Tibial artery (tissue), 4 donors: ENCODE measurements around the gene INPP5K.
"Not testable (repeated sequence)": the region's sequence is repeated elsewhere in the genome, so short reads cannot be mapped to it uniquely, and the experiment has no call there.

Experiments
- DNase-seq, 2 donors: peaks; one replicate each; pipeline ENCODE4 v3.0.0-alpha.2; 2019
- H3K27ac ChIP-seq, 2 donors: fragments of 200-600 bp; sonication (generic) in 1 of 2; 1 replicate in 1 of 2; 2 replicates in 1 of 2; pipeline ENCODE4 v1.5.1; 2018 to 2019; ENCODE audit warnings: mild to moderate bottlenecking in 1 of 2
- H3K27me3 ChIP-seq, 2 donors: fragments of 200-600 bp; sonication (generic) in 1 of 2; one replicate each; pipeline versions ENCODE4 v1.5.1 to v1.6.0; 2016 to 2019
- H3K36me3 ChIP-seq, 3 donors: fragments of 200-600 bp; sonication (generic) in 2 of 3; one replicate each; pipeline ENCODE4 v1.5.1; 2016 to 2019; ENCODE audit warnings: mild to moderate bottlenecking in 2 of 3
- H3K4me1 ChIP-seq, 4 donors: fragments of 200-600 bp; sonication (generic) in 2 of 4; 1 replicate in 3 of 4; 2 replicates in 1 of 4; pipeline ENCODE4 v1.5.1; 2016 to 2019
- H3K4me3 ChIP-seq, 2 donors: fragments of 200-600 bp; sonication (generic) in 1 of 2; 1 replicate in 1 of 2; 2 replicates in 1 of 2; pipeline ENCODE4 v1.5.1; 2018 to 2019; ENCODE audit warnings: mild to moderate bottlenecking in 2 of 2
- H3K9me3 ChIP-seq, 3 donors: fragments of 200-600 bp; sonication (generic) in 1 of 3; one replicate each; pipeline ENCODE4 v1.5.1; 2016 to 2019
- intact Hi-C: fragments of 100-400 bp; cut with DNase I; formaldehyde crosslinking; loops from one replicate; pipeline ENCODE4 v1.15.0; 2023; ENCODE audit warnings: low total_unique reads
- TF ChIP-seq, protein P1 (sequence below), 2 experiments: fragments of 200-600 bp in 1 of 2; fragments of 450-650 bp in 1 of 2; IDR thresholded peaks; one replicate each; pipeline ENCODE4 v1.5.1; 2017 to 2019; ENCODE audit warnings: antibody characterized with exemption in 2 of 2, mild to moderate bottlenecking in 1 of 2, moderate library complexity in 1 of 2

INPP5K gene

DNA sequence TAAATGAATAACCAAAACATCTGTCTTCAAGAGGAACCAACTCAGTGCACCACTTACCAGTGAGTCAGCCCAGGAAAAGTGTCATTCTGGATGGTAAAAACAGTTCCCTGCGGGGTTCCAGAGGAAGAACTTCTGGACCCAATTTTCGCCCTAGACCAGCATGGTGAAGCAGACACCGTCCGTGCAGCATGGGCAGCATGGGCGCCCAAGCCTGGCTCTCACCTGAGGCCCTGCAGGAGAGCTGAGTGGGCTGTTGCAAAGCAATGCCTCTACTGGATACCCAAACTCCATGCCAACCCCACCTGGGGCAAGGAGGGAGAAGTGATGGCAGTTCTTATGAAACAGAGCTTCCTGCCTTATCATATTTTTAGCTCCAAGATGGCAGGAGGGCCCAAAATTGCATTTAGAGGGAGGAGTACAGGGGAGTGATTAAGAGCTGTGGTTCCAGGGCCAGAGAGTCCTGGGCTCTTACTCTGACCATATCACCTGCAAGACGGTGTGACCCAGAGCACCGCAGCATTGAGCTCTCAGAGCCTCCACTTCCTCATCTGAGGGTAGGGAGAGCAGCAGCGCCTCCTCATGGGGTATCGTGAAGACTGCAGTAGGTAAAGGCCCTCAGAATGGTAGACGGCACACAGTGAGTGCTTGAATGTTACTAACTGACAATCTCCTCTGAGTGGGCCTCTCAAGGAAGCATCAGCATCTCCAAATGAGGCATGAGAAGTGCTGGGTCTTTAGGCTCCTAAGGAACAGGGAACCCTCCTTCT is 16.6 kb upstream of the INPP5K start:
- no peak for DNase-seq
- no peak overlapping the region for H3K27ac ChIP-seq
- TF ChIP-seq, protein P1, sequence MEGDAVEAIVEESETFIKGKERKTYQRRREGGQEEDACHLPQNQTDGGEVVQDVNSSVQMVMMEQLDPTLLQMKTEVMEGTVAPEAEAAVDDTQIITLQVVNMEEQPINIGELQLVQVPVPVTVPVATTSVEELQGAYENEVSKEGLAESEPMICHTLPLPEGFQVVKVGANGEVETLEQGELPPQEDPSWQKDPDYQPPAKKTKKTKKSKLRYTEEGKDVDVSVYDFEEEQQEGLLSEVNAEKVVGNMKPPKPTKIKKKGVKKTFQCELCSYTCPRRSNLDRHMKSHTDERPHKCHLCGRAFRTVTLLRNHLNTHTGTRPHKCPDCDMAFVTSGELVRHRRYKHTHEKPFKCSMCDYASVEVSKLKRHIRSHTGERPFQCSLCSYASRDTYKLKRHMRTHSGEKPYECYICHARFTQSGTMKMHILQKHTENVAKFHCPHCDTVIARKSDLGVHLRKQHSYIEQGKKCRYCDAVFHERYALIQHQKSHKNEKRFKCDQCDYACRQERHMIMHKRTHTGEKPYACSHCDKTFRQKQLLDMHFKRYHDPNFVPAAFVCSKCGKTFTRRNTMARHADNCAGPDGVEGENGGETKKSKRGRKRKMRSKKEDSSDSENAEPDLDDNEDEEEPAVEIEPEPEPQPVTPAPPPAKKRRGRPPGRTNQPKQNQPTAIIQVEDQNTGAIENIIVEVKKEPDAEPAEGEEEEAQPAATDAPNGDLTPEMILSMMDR (IDR thresholded peaks at IDR 0.05), result peak in 1 of 2 experiments; percentile 28
- intact Hi-C loops, result no loop called here
- H3K4me3 ChIP-seq, result no peak overlapping the region
- H3K27me3 ChIP-seq, result no peaks in the 10 kb centered on the region
- H3K4me1 ChIP-seq, result no peaks in the 10 kb centered on the region
- no peaks in the 10 kb centered on the region for H3K9me3 ChIP-seq
- H3K36me3 ChIP-seq, result peaks cover 41 to 95% (median 65%) of the 10 kb centered on the region in 3 donors

DNA sequence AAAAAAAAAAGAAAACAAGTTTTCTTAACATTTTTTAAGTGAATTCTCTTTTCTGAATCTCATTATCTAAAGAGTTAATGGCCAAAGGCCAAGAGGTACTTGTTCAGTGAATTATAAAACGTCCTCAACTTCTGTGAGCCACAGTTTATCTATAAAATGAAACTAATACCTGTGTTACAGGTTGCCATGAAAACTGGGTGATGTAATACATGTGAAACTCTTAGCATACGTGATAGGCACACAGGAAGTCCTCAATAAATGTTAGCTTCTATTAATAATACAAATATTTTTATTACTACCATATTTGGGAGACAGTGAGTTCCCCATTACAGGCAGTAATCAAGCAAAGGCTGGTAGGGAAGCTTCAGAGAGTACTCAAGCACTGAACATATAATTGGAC is 13.5 kb upstream of the INPP5K start:
- H3K4me3 ChIP-seq, result no peak overlapping the region
- H3K9me3 ChIP-seq, result no peaks in the 10 kb centered on the region
- peaks cover 23 to 88% (median 76%) of the 10 kb centered on the region in 3 donors for H3K36me3 ChIP-seq
- no peaks in the 10 kb centered on the region for H3K27me3 ChIP-seq
- H3K27ac ChIP-seq, result no peak overlapping the region
- intact Hi-C loops, result no loop called here
- TF ChIP-seq, protein P1 (IDR thresholded peaks at IDR 0.05), result no peak
- no peak for DNase-seq
- H3K4me1 ChIP-seq, result no peaks in the 10 kb centered on the region

DNA sequence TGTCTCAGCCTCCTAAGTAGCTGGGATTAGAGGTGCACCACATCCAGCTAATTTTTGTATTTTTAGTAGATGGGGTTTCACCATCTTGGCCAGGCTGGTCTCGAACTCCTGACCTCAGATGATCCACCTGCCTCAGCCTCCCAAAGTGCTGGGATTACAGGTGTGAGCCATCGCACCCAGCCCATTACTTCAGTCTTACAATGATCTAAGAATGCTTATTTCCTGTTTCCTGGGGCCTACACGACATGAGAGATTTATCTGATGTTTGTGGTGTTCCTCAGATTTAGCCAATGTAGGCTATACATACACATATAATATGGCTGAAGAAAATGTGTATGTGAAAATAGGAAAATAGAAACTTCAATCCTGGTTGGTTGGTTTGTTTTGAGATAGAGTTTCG is 10.5 kb upstream of the INPP5K start:
- H3K4me1 ChIP-seq, result not testable (repeated sequence)
- peaks cover 5 to 81% (median 55%) of the 10 kb centered on the region in 3 donors for H3K36me3 ChIP-seq

DNA sequence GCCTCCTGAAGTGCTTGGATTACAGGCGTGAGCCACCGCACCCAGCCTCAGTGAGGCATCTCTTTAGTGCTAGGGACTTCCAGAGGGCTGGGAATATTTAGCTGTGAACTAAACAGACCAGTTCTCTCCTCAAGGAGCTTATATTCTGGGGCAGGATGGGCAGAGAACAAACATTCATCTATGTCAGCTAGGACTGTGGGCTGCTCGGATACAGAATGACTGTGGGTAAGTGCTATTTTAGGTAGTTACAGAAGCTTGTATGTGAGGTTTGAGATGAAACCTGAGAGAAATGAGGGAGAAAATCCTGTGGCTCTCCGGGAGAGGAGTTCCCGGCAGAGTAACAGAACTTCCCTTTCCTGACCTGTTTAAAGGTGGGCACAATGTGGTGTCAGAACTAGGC is 6.2 kb upstream of the INPP5K start:
- Histone ChIP-seq H3K4me1 (peaks cover 0 to 3% (median 3%) of the 10 kb centered on the region in 4 donors), H3K4me3 (no peak overlapping the region), H3K27ac (no peak overlapping the region), H3K36me3 (peaks cover 5 to 84% (median 38%) of the 10 kb centered on the region in 3 donors), H3K27me3 (no peaks in the 10 kb centered on the region), H3K9me3 (no peaks in the 10 kb centered on the region)
- TF ChIP-seq, protein P1 (IDR thresholded peaks at IDR 0.05), result no peak
- intact Hi-C loops, result no loop called here
- DNase-seq, result no peak

More for the DNA sequence above, 10.5 kb upstream of the INPP5K start:
- H3K9me3 ChIP-seq, intact Hi-C loops, DNase-seq, H3K27ac ChIP-seq, H3K27me3 ChIP-seq, H3K4me3 ChIP-seq: not testable (repeated sequence)

DNA sequence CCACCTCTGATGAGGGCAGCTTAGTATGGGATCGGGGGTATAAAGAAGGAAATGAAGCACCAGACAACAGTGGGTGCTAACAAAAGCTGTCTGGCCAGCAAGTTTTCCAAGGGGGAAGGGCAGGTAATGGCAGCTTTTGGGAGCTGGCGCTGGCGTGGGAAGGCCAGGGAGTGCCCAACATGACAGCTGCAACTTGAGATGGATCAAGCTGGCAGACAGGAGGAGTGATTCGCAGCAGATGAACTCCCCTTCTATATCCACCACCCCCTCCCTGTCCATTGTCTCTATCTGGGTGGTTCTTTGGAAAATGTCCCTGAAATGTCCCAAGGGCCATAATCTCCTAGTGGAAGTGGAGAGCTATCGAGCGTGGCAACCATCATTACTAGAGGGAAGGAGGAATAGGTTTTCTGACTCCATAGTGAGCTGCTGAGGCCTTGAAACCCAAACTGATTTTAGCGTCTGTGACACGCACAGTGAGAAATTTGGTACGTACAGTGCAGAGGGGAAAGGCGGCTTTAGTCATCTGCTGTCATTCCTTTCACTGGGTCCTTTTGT is 4.8 kb upstream of the INPP5K start:
- Histone ChIP-seq H3K4me3 (no peak overlapping the region), H3K27ac (no peak overlapping the region), H3K9me3 (no peaks in the 10 kb centered on the region), H3K27me3 (no peaks in the 10 kb centered on the region), H3K4me1 (peaks cover 0 to 9% (median 7%) of the 10 kb centered on the region in 4 donors), H3K36me3 (peaks cover 5 to 74% (median 23%) of the 10 kb centered on the region in 3 donors)
- intact Hi-C loops, result no loop called here
- DNase-seq, result no peak
- TF ChIP-seq, protein P1 (IDR thresholded peaks at IDR 0.05), result no peak

DNA sequence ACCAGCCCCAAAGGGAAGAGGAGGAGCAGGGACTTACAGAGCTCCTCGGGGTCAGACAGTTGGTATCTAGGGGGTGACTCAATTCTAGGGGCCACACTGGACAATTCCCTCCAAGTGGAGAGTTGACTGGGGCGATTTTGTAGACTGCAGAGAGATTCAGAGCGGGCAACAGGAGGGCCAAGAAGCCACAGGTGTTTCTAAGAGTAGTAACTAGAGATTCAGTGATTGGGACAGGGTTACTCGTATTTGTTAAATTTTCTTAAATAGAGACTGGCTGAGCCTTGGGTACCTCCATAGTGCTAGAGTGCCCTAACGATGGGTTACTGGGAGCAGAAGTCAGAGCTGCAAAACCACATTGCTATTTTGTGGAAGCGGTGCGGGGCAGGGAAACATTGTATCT is 3.3 kb upstream of the INPP5K start:
- H3K36me3 ChIP-seq, result peaks cover 4 to 60% (median 10%) of the 10 kb centered on the region in 3 donors
- intact Hi-C loops, result no loop called here
- no peaks in the 10 kb centered on the region for H3K27me3 ChIP-seq
- H3K27ac ChIP-seq, result no peak overlapping the region
- no peak overlapping the region for H3K4me3 ChIP-seq
- TF ChIP-seq, protein P1 (IDR thresholded peaks at IDR 0.05), result no peak
- DNase-seq, result no peak
- H3K9me3 ChIP-seq, result no peaks in the 10 kb centered on the region
- H3K4me1 ChIP-seq, result peaks cover 0 to 21% (median 15%) of the 10 kb centered on the region in 4 donors
